ENCODE results near the gene FBXW7. TPM values are rescaled to one million over a fixed set of nuclear protein-coding genes. Genes with fewer than 3 reads are reported as not detected.

The FBXW7 gene
- polyA plus RNA-seq, 2 of the 4 experiments (the other 2 are of a cell fraction): 7.2 to 12.5 TPM

DNA sequence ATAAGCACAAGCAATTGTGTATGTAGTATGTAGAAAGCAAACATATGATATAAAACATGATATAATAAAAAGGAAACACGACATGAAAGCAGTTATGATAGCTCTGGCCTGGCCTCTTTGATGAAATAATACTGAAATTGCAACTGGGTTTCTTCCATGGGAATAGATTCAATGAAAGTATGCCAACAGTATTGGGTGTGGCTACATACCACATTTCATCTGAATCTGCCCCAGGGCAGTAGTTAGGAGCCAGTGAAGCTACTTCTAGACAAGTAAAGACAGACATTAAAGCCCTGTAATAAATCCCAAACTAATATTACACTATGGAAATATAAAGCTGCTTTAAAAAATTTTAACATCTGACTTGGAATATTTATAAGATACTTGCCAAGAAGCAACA is 207.3 kb downstream of the FBXW7 start:
- peaks cover 35% of the 10 kb centered on the region for H3K4me1 ChIP-seq
- H3K9me3 ChIP-seq: no peaks in the 10 kb centered on the region
- WGBS (ENCODE audit: missing lambda C conversion rate): 21% methylated on average over 1 of the region's 1 CpG
- H3K4me2 ChIP-seq: peak overlapping the region; percentile 13; the same call in 2 of the 3 replicates
- FAIRE-seq: no peak
- TF ChIP-seq KDM5A (IDR thresholded peaks at IDR 0.05) (no peak), RCOR1 (IDR thresholded peaks at IDR 0.05; ENCODE audit: low read depth, low read length) (no peak), CBX2 (IDR thresholded peaks at IDR 0.05; ENCODE audit: borderline replicate concordance, low read depth) (no peak), ESRRA (IDR thresholded peaks at IDR 0.05; ENCODE audit: borderline replicate concordance, low read length) (no peak), TP53 (CRISPR knock-in tag; IDR thresholded peaks at IDR 0.05) (no peak), SREBF2 (IDR thresholded peaks at IDR 0.05) (no peak), HEYL (CRISPR knock-in tag; IDR thresholded peaks at IDR 0.05) (no peak), JUNB (IDR thresholded peaks at IDR 0.05) (no peak)
- TF ChIP-seq, protein P1, sequence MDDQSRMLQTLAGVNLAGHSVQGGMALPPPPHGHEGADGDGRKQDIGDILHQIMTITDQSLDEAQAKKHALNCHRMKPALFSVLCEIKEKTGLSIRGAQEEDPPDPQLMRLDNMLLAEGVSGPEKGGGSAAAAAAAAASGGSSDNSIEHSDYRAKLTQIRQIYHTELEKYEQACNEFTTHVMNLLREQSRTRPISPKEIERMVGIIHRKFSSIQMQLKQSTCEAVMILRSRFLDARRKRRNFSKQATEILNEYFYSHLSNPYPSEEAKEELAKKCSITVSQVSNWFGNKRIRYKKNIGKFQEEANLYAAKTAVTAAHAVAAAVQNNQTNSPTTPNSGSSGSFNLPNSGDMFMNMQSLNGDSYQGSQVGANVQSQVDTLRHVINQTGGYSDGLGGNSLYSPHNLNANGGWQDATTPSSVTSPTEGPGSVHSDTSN (IDR thresholded peaks at IDR 0.05): no peak
- TF ChIP-seq, protein P2, sequence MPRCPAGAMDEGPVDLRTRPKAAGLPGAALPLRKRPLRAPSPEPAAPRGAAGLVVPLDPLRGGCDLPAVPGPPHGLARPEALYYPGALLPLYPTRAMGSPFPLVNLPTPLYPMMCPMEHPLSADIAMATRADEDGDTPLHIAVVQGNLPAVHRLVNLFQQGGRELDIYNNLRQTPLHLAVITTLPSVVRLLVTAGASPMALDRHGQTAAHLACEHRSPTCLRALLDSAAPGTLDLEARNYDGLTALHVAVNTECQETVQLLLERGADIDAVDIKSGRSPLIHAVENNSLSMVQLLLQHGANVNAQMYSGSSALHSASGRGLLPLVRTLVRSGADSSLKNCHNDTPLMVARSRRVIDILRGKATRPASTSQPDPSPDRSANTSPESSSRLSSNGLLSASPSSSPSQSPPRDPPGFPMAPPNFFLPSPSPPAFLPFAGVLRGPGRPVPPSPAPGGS (IDR thresholded peaks at IDR 0.05): no peak
- TF ChIP-seq, protein P3, sequence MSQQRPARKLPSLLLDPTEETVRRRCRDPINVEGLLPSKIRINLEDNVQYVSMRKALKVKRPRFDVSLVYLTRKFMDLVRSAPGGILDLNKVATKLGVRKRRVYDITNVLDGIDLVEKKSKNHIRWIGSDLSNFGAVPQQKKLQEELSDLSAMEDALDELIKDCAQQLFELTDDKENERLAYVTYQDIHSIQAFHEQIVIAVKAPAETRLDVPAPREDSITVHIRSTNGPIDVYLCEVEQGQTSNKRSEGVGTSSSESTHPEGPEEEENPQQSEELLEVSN (IDR thresholded peaks at IDR 0.05; ENCODE audit: borderline replicate concordance, low read depth): no peak
- H3K27ac ChIP-seq: no peak overlapping the region
- ChIA-PET POLR2A (no interaction called here), CTCF (interaction anchor here (0.7 kb wide), 1 partner anchor 271 kb away, joined by 3 read pairs; no protein-coding TSS in a partner anchor)
- DNase-seq (ENCODE audit: low read depth in 1 of 2, low spot score in 1 of 2): peak in 1 of 2 experiments; percentile 55
- peak in 1 of 2 experiments; percentile 58; a peak in 3 of 6 replicates for ATAC-seq
- H3K4me3 ChIP-seq: no peak overlapping the region

DNA sequence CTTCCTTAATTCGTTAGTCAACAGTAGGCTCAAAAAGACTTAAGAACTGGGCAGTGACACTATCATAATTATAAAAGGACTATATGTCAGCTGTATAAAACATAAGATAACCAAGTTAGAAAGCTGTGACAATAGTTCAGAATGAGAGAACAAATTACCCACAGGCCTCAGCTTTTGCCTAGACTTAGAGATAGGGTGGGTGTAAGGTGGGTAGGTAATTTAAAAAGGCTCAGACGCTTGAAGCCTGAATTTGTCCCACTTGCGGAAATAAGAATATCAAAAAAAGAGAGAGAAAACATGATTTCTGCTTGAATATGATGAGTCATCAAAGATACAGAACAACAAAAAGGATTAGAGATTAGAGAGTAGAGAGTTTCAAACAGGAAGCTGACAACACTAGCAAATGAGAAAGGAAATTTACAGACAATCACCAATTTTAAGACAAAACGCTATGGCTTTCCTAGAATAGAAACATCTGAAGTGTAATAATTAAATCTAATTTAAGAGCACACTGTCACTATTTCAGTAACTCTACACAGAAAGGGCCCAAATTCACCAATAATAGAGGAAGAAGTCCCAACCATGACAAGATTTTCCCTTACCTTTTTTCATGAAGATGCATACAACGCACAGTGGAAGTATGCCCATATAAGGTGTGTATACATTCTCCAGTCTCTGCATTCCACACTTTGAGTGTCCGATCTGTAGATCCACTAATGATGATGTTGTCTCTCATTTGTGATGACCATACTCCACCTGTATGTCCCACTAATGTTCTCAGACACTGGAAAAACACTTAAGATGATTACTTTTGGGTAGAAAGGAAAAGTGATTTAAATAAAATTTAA is 208.1 kb downstream of the FBXW7 start:
- Histone ChIP-seq H3K27ac (peak overlapping the region in 1 of 2 experiments; percentile 52; a peak in 2 of 6 replicates), H3K4me2 (peak overlapping the region; percentile 13; the same call in 1 of the 3 replicates), H3K4me1 (peaks cover 35% of the 10 kb centered on the region), H3K4me3 (no peak overlapping the region), H3K9me3 (no peaks in the 10 kb centered on the region)
- peak; percentile 85 for TF ChIP-seq MAFK (IDR thresholded peaks at IDR 0.05; ENCODE audit: partially characterized antibody)
- TF ChIP-seq FOSL2 (IDR thresholded peaks at IDR 0.05): no peak
- peak; percentile 67 for TF ChIP-seq FOSL2 (CRISPR knock-in tag; IDR thresholded peaks at IDR 0.05)
- TF ChIP-seq NFE2L2 (conservative IDR thresholded peaks at IDR 0.05; ENCODE audit: low read length): no peak
- POLR2A ChIA-PET: no interaction called here
- WGBS (ENCODE audit: missing lambda C conversion rate): 89% methylated on average over 6 of the region's 6 CpGs
- CTCF ChIA-PET: interaction anchor here (0.7 kb wide), 1 partner anchor 271 kb away, joined by 3 read pairs; no protein-coding TSS in a partner anchor
- FAIRE-seq (no peak), ATAC-seq (no peak), DNase-seq (ENCODE audit: low read depth in 1 of 2, low spot score in 1 of 2) (no peak)

DNA sequence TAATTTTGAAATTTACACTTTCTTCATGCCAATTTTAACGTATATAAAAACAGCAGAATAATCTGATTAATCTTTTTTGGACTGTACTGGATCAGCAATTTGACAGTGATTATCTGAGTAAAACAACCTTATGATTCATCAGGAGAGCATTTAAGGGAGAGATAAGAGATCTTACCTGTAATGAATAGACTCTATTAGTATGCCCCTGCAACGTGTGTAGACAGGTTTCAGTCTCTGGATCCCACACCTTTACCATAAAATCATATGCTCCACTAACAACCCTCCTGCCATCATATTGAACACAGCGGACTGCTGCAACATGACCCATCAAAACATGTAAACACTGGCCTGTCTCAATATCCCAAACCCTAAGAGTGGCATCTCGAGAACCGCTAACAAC is 210.1 kb downstream of the FBXW7 start:
- TF ChIP-seq, protein P4, sequence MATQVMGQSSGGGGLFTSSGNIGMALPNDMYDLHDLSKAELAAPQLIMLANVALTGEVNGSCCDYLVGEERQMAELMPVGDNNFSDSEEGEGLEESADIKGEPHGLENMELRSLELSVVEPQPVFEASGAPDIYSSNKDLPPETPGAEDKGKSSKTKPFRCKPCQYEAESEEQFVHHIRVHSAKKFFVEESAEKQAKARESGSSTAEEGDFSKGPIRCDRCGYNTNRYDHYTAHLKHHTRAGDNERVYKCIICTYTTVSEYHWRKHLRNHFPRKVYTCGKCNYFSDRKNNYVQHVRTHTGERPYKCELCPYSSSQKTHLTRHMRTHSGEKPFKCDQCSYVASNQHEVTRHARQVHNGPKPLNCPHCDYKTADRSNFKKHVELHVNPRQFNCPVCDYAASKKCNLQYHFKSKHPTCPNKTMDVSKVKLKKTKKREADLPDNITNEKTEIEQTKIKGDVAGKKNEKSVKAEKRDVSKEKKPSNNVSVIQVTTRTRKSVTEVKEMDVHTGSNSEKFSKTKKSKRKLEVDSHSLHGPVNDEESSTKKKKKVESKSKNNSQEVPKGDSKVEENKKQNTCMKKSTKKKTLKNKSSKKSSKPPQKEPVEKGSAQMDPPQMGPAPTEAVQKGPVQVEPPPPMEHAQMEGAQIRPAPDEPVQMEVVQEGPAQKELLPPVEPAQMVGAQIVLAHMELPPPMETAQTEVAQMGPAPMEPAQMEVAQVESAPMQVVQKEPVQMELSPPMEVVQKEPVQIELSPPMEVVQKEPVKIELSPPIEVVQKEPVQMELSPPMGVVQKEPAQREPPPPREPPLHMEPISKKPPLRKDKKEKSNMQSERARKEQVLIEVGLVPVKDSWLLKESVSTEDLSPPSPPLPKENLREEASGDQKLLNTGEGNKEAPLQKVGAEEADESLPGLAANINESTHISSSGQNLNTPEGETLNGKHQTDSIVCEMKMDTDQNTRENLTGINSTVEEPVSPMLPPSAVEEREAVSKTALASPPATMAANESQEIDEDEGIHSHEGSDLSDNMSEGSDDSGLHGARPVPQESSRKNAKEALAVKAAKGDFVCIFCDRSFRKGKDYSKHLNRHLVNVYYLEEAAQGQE (IDR thresholded peaks at IDR 0.05): no peak
- TF ChIP-seq, protein P5, sequence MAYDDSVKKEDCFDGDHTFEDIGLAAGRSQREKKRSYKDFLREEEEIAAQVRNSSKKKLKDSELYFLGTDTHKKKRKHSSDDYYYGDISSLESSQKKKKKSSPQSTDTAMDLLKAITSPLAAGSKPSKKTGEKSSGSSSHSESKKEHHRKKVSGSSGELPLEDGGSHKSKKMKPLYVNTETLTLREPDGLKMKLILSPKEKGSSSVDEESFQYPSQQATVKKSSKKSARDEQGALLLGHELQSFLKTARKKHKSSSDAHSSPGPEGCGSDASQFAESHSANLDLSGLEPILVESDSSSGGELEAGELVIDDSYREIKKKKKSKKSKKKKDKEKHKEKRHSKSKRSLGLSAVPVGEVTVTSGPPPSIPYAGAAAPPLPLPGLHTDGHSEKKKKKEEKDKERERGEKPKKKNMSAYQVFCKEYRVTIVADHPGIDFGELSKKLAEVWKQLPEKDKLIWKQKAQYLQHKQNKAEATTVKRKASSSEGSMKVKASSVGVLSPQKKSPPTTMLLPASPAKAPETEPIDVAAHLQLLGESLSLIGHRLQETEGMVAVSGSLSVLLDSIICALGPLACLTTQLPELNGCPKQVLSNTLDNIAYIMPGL (CRISPR knock-in tag; IDR thresholded peaks at IDR 0.05; ENCODE audit: borderline replicate concordance): no peak
- TF ChIP-seq FOSB (CRISPR knock-in tag; IDR thresholded peaks at IDR 0.05) (no peak), PHF8 (IDR thresholded peaks at IDR 0.05; ENCODE audit: borderline replicate concordance, low read depth) (no peak), BHLHE40 (IDR thresholded peaks at IDR 0.05; ENCODE audit: low read depth, low read length) (no peak), HOXB5 (CRISPR knock-in tag; IDR thresholded peaks at IDR 0.05) (no peak), ZC3H11A (IDR thresholded peaks at IDR 0.05) (no peak)
- Histone ChIP-seq H3K4me2 (no peak overlapping the region), H3K27ac (no peak overlapping the region), H3K9me3 (no peaks in the 10 kb centered on the region), H3K4me1 (peaks cover 35% of the 10 kb centered on the region), H3K4me3 (no peak overlapping the region)
- ChIA-PET POLR2A (no interaction called here), CTCF (no interaction called here)
- DNase-seq (ENCODE audit: low read depth in 1 of 2, low spot score in 1 of 2) (no peak), FAIRE-seq (no peak), ATAC-seq (no peak)
- WGBS (ENCODE audit: missing lambda C conversion rate): 86% methylated on average over 5 of the region's 5 CpGs

Measured in A549 (cell line).